Thyroid gland (tissue), 4 donors: ENCODE data around the gene GDPD4. TPM values are rescaled to one million over a fixed set of nuclear protein-coding genes. Genes with fewer than 3 reads are reported as not detected.

Source experiments
- DNase-seq, 2 donors: peaks; one replicate each; pipeline ENCODE4 v3.0.0-alpha.2; 2019
- H3K27ac ChIP-seq, 3 donors: fragments of 200-600 bp; sonication (generic); 1 replicate in 2 of 3; 2 replicates in 1 of 3; pipeline ENCODE4 v1.5.1; 2016 to 2019; ENCODE audit warnings: mild to moderate bottlenecking in 1 of 3, moderate library complexity in 1 of 3
- H3K27me3 ChIP-seq: fragments of 200-600 bp; sonication (generic); one replicate; pipeline ENCODE4 v1.5.1; 2019
- H3K36me3 ChIP-seq, 2 donors: fragments of 200-600 bp; sonication (generic); one replicate each; pipeline ENCODE4 v1.5.1; 2016 to 2019
- H3K4me1 ChIP-seq, 2 donors: fragments of 200-600 bp; sonication (generic); one replicate each; pipeline ENCODE4 v1.5.1; 2017 to 2019
- H3K4me3 ChIP-seq, 3 donors: fragments of 200-600 bp; sonication (generic); replicated peaks in 1 of 3; 1 replicate in 2 of 3; 2 replicates in 1 of 3; pipeline ENCODE4 v1.5.1; 2016; ENCODE audit warnings: mild to moderate bottlenecking in 1 of 3
- H3K9me3 ChIP-seq: fragments of 200-600 bp; sonication (generic); one replicate; pipeline ENCODE4 v1.5.1; 2017
- CTCF ChIP-seq, 6 experiments: fragments of 200-600 bp in 3 of 6; fragments of 450-650 bp in 3 of 6; sonication (generic) in 3 of 6; IDR thresholded peaks; one replicate each; pipeline ENCODE4 v1.5.1; 2016 to 2019; ENCODE audit warnings: antibody characterized with exemption in 6 of 6, mild to moderate bottlenecking in 2 of 6, inconsistent platforms in 1 of 6, moderate library complexity in 1 of 6
- POLR2A ChIP-seq, 2 donors: fragments of 450-650 bp; IDR thresholded peaks; one replicate each; pipeline ENCODE4 v1.6.1; 2017; ENCODE audit warnings: antibody characterized with exemption in 2 of 2, mild to moderate bottlenecking in 2 of 2, moderate library complexity in 1 of 2
- WGBS, 2 donors: methylation state at CpG; one replicate each; pipeline ENCODE4 v1.1.5; 2017; 5-methylcytosine and 5-hydroxymethylcytosine counted together
- intact Hi-C: fragments of 100-400 bp; cut with DNase I; formaldehyde crosslinking; loops from one replicate; pipeline ENCODE4 v1.15.1; 2023
- total RNA-seq, 4 donors: library from RNA; depleted of rRNA; stranded (reverse); fragments of >200 nt; gene quantifications; one replicate each; pipeline ENCODE4 v1.2.3, GENCODE V29; 2016

The GDPD4 gene
- total RNA-seq, 4 donors from 2014 or later, result 3.6 TPM; not detected in 3

- Histone ChIP-seq H3K27ac (no peak overlapping the region), H3K36me3 (no peaks in the 10 kb centered on the region), H3K9me3 (no peaks in the 10 kb centered on the region), H3K27me3 (no peaks in the 10 kb centered on the region), H3K4me1 (no peaks in the 10 kb centered on the region), H3K4me3 (no peak overlapping the region)
- no peak for DNase-seq
- TF ChIP-seq POLR2A (IDR thresholded peaks at IDR 0.05), result no peak
- TF ChIP-seq CTCF (IDR thresholded peaks at IDR 0.05), result no peak
- intact Hi-C loops, result no loop called here
- 56 to 72% methylated on average over 2 of the region's 2 CpGs for WGBS, 2 donors
Observed at GRCh38 chr11:77278595-77279506, 22.6 kb downstream of the GDPD4 start.

- no peaks in the 10 kb centered on the region for H3K9me3 ChIP-seq
- WGBS, 2 donors, result 94 to 96% methylated on average over 2 of the region's 2 CpGs
- DNase-seq, result no peak
- TF ChIP-seq CTCF (IDR thresholded peaks at IDR 0.05) (no peak), POLR2A (IDR thresholded peaks at IDR 0.05) (no peak)
- no peak overlapping the region for H3K27ac ChIP-seq
- H3K27me3 ChIP-seq, result no peaks in the 10 kb centered on the region
- no peaks in the 10 kb centered on the region for H3K4me1 ChIP-seq
- intact Hi-C loops, result no loop called here
- no peak overlapping the region for H3K4me3 ChIP-seq
- H3K36me3 ChIP-seq, result no peaks in the 10 kb centered on the region
Observed at GRCh38 chr11:77276271-77276670, 25.2 kb downstream of the GDPD4 start.

- H3K9me3 ChIP-seq, result no peaks in the 10 kb centered on the region
- intact Hi-C loops, result no loop called here
- no peaks in the 10 kb centered on the region for H3K36me3 ChIP-seq
- H3K27me3 ChIP-seq, result no peaks in the 10 kb centered on the region
- no peak for DNase-seq
- no peaks in the 10 kb centered on the region for H3K4me1 ChIP-seq
- H3K27ac ChIP-seq, result no peak overlapping the region
- 60 to 75% methylated on average over 3 of the region's 3 CpGs for WGBS, 2 donors
- TF ChIP-seq CTCF (IDR thresholded peaks at IDR 0.05) (no peak), POLR2A (IDR thresholded peaks at IDR 0.05) (no peak)
- H3K4me3 ChIP-seq, result no peak overlapping the region
Observed at GRCh38 chr11:77270921-77271320, 30.6 kb downstream of the GDPD4 start.

GRCh38 chr11:77269484-77270123, 31.9 kb downstream of the GDPD4 start:
- intact Hi-C loops, result no loop called here
- 94 to 97% methylated on average over 1 of the region's 1 CpG for WGBS, 2 donors
- H3K27me3 ChIP-seq, result no peaks in the 10 kb centered on the region
- no peaks in the 10 kb centered on the region for H3K9me3 ChIP-seq
- no peak for TF ChIP-seq POLR2A (IDR thresholded peaks at IDR 0.05)
- no peak for TF ChIP-seq CTCF (IDR thresholded peaks at IDR 0.05)
- no peak overlapping the region for H3K27ac ChIP-seq
- H3K4me3 ChIP-seq, result no peak overlapping the region
- H3K36me3 ChIP-seq, result no peaks in the 10 kb centered on the region
- H3K4me1 ChIP-seq, result no peaks in the 10 kb centered on the region
- DNase-seq, result no peak

GRCh38 chr11:77267962-77268361, 33.5 kb downstream of the GDPD4 start:
- WGBS, 2 donors, result 93 to 94% methylated on average over 2 of the region's 2 CpGs
- H3K4me3 ChIP-seq, result no peak overlapping the region
- H3K4me1 ChIP-seq, result no peaks in the 10 kb centered on the region
- H3K9me3 ChIP-seq, result no peaks in the 10 kb centered on the region
- no peak for DNase-seq
- no peak for TF ChIP-seq CTCF (IDR thresholded peaks at IDR 0.05)
- no peak for TF ChIP-seq POLR2A (IDR thresholded peaks at IDR 0.05)
- intact Hi-C loops, result no loop called here
- H3K27me3 ChIP-seq, result no peaks in the 10 kb centered on the region
- no peaks in the 10 kb centered on the region for H3K36me3 ChIP-seq
- H3K27ac ChIP-seq, result no peak overlapping the region
